HL-60/S4 treated with retinoic acid at 250 ng/mL for 4 days and 3 days (cell line): Measurements from ENCODE around the gene PFDN6.
"Not testable (repeated sequence)": the region's sequence is repeated elsewhere in the genome, so short reads cannot be mapped to it uniquely, and the experiment has no call there.

ENCODE experiments used
- in situ Hi-C: fragments of 300-500 bp; cut with MboI; formaldehyde crosslinking; loops from 2 replicates; pipeline ENCODE4 v1.7.0; 2022; ENCODE audit warnings: low sequenced_read_pairs

PFDN6 gene

GRCh38 chr6:33288921-33289783 is at the start of gene PFDN6, which contains the start of gene WDR46:
Gene PFDN6 (plus strand): TSS chr6:33289601. CDS start chr6:33289857, 256 bp downstream.
Gene WDR46 (minus strand): TSS chr6:33289239. CDS start chr6:33289170, 69 bp downstream.
- in situ Hi-C loops = no loop called here

GRCh38 chr6:33241968-33242367 is 47.4 kb upstream of the PFDN6 start:
- in situ Hi-C loops = no loop called here

GRCh38 chr6:33243476-33243875 is 45.9 kb upstream of the PFDN6 start:
- in situ Hi-C loops = no loop called here

GRCh38 chr6:33247977-33248642 is 41.3 kb upstream of the PFDN6 start:
- in situ Hi-C loops = no loop called here

GRCh38 chr6:33248643-33248931 is 40.8 kb upstream of the PFDN6 start:
- in situ Hi-C loops = no loop called here

GRCh38 chr6:33248932-33249731 is 40.3 kb upstream of the PFDN6 start:
- in situ Hi-C loops = no loop called here

- in situ Hi-C loops = no loop called here
These were observed 39.4 kb upstream of the PFDN6 start for GRCh38 chr6:33249732-33250630.

GRCh38 chr6:33250731-33251130 is 38.7 kb upstream of the PFDN6 start:
- in situ Hi-C loops = no loop called here

- in situ Hi-C loops = no loop called here
These were observed 37.9 kb upstream of the PFDN6 start for GRCh38 chr6:33251395-33252012.

- in situ Hi-C loops = no loop called here
These were observed 36.6 kb upstream of the PFDN6 start for GRCh38 chr6:33252759-33253158.

GRCh38 chr6:33254591-33254990 is 34.8 kb upstream of the PFDN6 start:
- in situ Hi-C loops = no loop called here

GRCh38 chr6:33259032-33259431 is 30.4 kb upstream of the PFDN6 start:
- in situ Hi-C loops = no loop called here

- in situ Hi-C loops = not testable (repeated sequence)
These were observed 26.9 kb upstream of the PFDN6 start for GRCh38 chr6:33262490-33262889.

- in situ Hi-C loops = no loop called here
These were observed 25.4 kb upstream of the PFDN6 start for GRCh38 chr6:33264015-33264414.

- in situ Hi-C loops = no loop called here
These were observed 18.3 kb upstream of the PFDN6 start for GRCh38 chr6:33271117-33271467.

- in situ Hi-C loops = no loop called here
These were observed 17.7 kb upstream of the PFDN6 start, which contains the start of the genes RPS18 and VPS52 for GRCh38 chr6:33271468-33272274. Gene RPS18 (plus strand): TSS chr6:33272075. CDS start chr6:33272120, 45 bp downstream. Gene VPS52 (minus strand): TSS chr6:33271876. CDS start chr6:33271675, 201 bp downstream.

- in situ Hi-C loops = no loop called here
These were observed 16.9 kb upstream of the PFDN6 start for GRCh38 chr6:33272275-33273128.
